ENCODE data around the gene TMEM248.
"Not testable (repeated sequence)": the region's sequence is repeated elsewhere in the genome, so short reads cannot be mapped to it uniquely, and the experiment has no call there.

TMEM248 gene

GRCh38 chr7:67000601-67001258 is 79.7 kb downstream of the TMEM248 start:
- peak; percentile 66 for DNase-seq (ENCODE audit: low spot score)

- not testable (repeated sequence) for DNase-seq (ENCODE audit: low spot score)
Measured at GRCh38 chr7:67004145-67004544, 83.1 kb downstream of the TMEM248 start.

GRCh38 chr7:67006965-67007364 is 85.9 kb downstream of the TMEM248 start:
- peak; percentile 48 for DNase-seq (ENCODE audit: low spot score)

All from hematopoietic multipotent progenitor cell treated with erythropoietin and hydrocortisone succinate and interleukin-3 and kit ligand, for 17 days (in vitro differentiated cells).